PC-3 (cell line): ENCODE measurements around the gene WDR48.

ENCODE experiments used
- EZH2phosphoT487 ChIP-seq: fragments of 300-600 bp; sonication (generic); IDR thresholded peaks from 2 replicates; pipeline ENCODE4 v1.6.1; 2018; ENCODE audit warnings: mild to moderate bottlenecking, antibody characterized with exemption, low read length, borderline replicate concordance
- TF ChIP-seq, protein P1 (sequence below): fragments of 300-600 bp; sonication (generic); conservative IDR thresholded peaks from 2 replicates; pipeline ENCODE4 v1.5.1; 2017; ENCODE audit warnings: antibody characterized with exemption, low read depth, mild to moderate bottlenecking, low read length

DNA sequence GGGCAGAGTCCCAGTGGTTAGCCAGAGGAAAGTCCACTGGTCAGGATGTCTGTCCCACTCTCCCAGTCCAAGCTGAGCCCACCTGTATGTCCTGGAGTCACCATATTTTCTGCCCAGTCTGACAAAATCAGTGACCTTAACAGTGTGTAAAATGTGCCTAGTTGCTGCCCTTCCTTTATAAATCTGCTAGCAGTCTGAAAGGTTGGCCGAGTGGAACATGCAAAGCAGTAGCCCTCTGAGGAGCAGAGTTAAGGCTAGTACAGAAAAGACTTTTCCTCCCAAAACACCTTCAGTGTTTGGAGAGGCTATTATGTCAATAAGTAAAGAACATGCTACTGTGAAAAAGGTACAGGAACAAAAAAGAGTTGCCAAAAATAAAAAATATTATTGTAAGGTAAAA is 71.0 kb downstream of the WDR48 start:
- no peak for TF ChIP-seq EZH2phosphoT487
- TF ChIP-seq, protein P1, sequence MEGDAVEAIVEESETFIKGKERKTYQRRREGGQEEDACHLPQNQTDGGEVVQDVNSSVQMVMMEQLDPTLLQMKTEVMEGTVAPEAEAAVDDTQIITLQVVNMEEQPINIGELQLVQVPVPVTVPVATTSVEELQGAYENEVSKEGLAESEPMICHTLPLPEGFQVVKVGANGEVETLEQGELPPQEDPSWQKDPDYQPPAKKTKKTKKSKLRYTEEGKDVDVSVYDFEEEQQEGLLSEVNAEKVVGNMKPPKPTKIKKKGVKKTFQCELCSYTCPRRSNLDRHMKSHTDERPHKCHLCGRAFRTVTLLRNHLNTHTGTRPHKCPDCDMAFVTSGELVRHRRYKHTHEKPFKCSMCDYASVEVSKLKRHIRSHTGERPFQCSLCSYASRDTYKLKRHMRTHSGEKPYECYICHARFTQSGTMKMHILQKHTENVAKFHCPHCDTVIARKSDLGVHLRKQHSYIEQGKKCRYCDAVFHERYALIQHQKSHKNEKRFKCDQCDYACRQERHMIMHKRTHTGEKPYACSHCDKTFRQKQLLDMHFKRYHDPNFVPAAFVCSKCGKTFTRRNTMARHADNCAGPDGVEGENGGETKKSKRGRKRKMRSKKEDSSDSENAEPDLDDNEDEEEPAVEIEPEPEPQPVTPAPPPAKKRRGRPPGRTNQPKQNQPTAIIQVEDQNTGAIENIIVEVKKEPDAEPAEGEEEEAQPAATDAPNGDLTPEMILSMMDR: no peak
